A673 (cell line): Measurements from ENCODE around the gene CCL17. TPM values are rescaled to one million over a fixed set of nuclear protein-coding genes. Genes with fewer than 3 reads are reported as not detected.

Experiments used
- BruUV-seq: library from RNA; stranded (reverse); fragments of 400-500 nt; replicated peaks from 2 replicates; lab custom pipeline; 2021; lab: Mats Ljungman, UMichigan
- CTCF ChIA-PET: fragments of 300-600 bp; sonication (Branson Sonifier 250); formaldehyde crosslinking; loops from one replicate; lab custom pipeline; 2022; ENCODE audit warnings: antibody characterized with exemption; lab: Charles Lee
- POLR2A ChIA-PET: fragments of 300-600 bp; sonication (Branson Sonifier 250); formaldehyde crosslinking; loops from one replicate; lab custom pipeline; 2022; ENCODE audit warnings: antibody characterized with exemption; ENCODE audit not compliant: low non-redundant PET; lab: Charles Lee
- DNase-seq: peaks from one replicate; pipeline ENCODE4 v3.0.0-alpha.2; 2015; ENCODE audit warnings: low spot score
- H3K27ac ChIP-seq: fragments of 200-600 bp; sonication (generic); 2 replicates; pipeline ENCODE4 v1.5.1; 2016; ENCODE audit warnings: mixed run types, low read depth, mild to moderate bottlenecking, mixed read lengths, antibody characterized with exemption, low read length; ENCODE audit not compliant: poor library complexity, severe bottlenecking
- H3K27me3 ChIP-seq: fragments of 200-600 bp; sonication (generic); replicated peaks from 2 replicates; pipeline ENCODE4 v1.6.1; 2017; ENCODE audit warnings: mixed run types, low read depth, mild to moderate bottlenecking, mixed read lengths, antibody characterized with exemption, low read length; ENCODE audit not compliant: insufficient read depth, poor library complexity
- H3K36me3 ChIP-seq: fragments of 200-600 bp; sonication (generic); 2 replicates; pipeline ENCODE4 v1.6.1; 2016; ENCODE audit warnings: mixed run types, mild to moderate bottlenecking, mixed read lengths, antibody characterized with exemption, low read length; ENCODE audit not compliant: insufficient read depth, poor library complexity, severe bottlenecking
- H3K4me1 ChIP-seq: fragments of 200-600 bp; sonication (generic); 2 replicates; pipeline ENCODE4 v1.6.1; 2017; ENCODE audit warnings: mixed run types, mild to moderate bottlenecking, mixed read lengths, antibody characterized with exemption, low read length; ENCODE audit not compliant: insufficient read depth, poor library complexity, severe bottlenecking
- H3K4me3 ChIP-seq: fragments of 200-600 bp; sonication (generic); 2 replicates; pipeline ENCODE4 v1.5.1; 2016; ENCODE audit warnings: low read depth, mixed run types, mild to moderate bottlenecking, mixed read lengths, low read length; ENCODE audit not compliant: poor library complexity, severe bottlenecking
- H3K9me3 ChIP-seq: fragments of 200-600 bp; sonication (generic); 2 replicates; pipeline ENCODE4 v1.6.1; 2016; ENCODE audit warnings: mixed run types, low read depth, mild to moderate bottlenecking, mixed read lengths, antibody characterized with exemption, low read length; ENCODE audit not compliant: poor library complexity, severe bottlenecking
- CTCF ChIP-seq: fragments of 300-800, 200-600 bp; sonication (generic); conservative IDR thresholded peaks from 2 replicates; pipeline ENCODE4 v1.5.1; 2017; ENCODE audit warnings: low read depth, mild to moderate bottlenecking, antibody characterized with exemption, low read length, moderate library complexity, mixed read lengths
- EZH2 ChIP-seq: fragments of 200-600 bp; sonication (generic); IDR thresholded peaks from 2 replicates; pipeline ENCODE4 v1.6.1; 2017; ENCODE audit warnings: borderline replicate concordance, low read depth, mild to moderate bottlenecking, mixed read lengths, antibody characterized with exemption, low read length; ENCODE audit not compliant: poor library complexity, severe bottlenecking
- intact Hi-C: fragments of 100-400 bp; cut with micrococcal nuclease; formaldehyde crosslinking; loops from one replicate; pipeline ENCODE4 v1.10.0; 2022; ENCODE audit not compliant: unreplicated experiment
- total RNA-seq: library from RNA; stranded (reverse); gene quantifications from 2 replicates; pipeline ENCODE4 v1.2.3, GENCODE V29; 2021

Gene CCL17
- total RNA-seq, 1 experiment from 2014 or later, result not detected

DNA sequence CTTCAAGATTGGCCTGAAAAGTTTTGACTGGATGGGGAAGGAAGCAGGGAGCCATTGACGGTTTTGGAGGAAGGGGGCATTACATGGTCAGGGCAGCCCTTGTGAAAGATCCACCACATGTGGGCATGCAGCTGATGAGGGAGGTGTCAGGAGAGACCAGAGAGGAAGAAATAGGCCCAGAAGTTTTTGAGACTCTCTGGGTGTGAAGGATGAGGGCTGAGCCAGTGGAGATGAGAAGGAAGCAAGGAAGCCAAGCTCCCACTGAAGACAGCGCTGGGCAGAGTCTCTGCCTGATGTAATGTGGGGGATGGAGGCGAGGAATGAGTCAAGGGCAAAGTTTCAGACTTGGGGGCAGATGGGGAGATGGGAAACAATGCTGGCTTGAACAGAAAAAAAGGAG, 530 bp downstream of the CCL17 start:
- intact Hi-C loops, result no loop called here
- H3K36me3 ChIP-seq, result no peaks in the 10 kb centered on the region
- no peak overlapping the region for H3K27ac ChIP-seq
- POLR2A ChIA-PET, result no interaction called here
- no peak for TF ChIP-seq EZH2
- no peak for TF ChIP-seq CTCF
- DNase-seq, result no peak
- no TSS peak for BruUV-seq
- no peaks in the 10 kb centered on the region for H3K27me3 ChIP-seq
- CTCF ChIA-PET, result no interaction called here
- no peaks in the 10 kb centered on the region for H3K4me1 ChIP-seq
- H3K9me3 ChIP-seq, result no peaks in the 10 kb centered on the region
- no peak overlapping the region for H3K4me3 ChIP-seq

DNA sequence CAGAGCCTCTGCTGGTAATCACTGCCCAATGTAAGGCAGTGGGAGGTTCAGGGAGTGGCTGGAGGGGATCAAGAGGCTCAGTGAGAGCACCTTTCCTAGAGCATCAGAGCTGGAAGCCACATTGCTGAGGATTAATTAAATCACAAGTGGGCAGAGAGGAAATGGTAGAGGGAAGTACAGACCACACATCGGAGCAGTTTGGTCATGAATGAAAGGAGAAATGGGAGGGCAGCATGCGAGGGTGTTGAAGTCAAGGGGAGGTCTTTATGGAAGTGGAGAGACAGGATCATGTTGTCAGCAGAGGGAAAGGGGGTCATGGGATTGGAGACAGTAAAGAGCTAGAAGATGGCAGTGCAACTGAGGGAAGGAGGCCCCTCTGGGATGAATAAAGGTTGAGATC, 2.3 kb downstream of the CCL17 start:
- no peak overlapping the region for H3K27ac ChIP-seq
- H3K27me3 ChIP-seq, result no peaks in the 10 kb centered on the region
- no peak overlapping the region for H3K4me3 ChIP-seq
- intact Hi-C loops, result no loop called here
- POLR2A ChIA-PET, result no interaction called here
- TF ChIP-seq CTCF (no peak), EZH2 (no peak)
- BruUV-seq, result no TSS peak
- H3K4me1 ChIP-seq, result no peaks in the 10 kb centered on the region
- H3K36me3 ChIP-seq, result no peaks in the 10 kb centered on the region
- DNase-seq, result no peak
- no peaks in the 10 kb centered on the region for H3K9me3 ChIP-seq
- CTCF ChIA-PET, result no interaction called here

GRCh38 chr16:57407521-57408353, 3.2 kb downstream of the CCL17 start:
- ChIA-PET CTCF (no interaction called here), POLR2A (no interaction called here)
- Histone ChIP-seq H3K27me3 (no peaks in the 10 kb centered on the region), H3K27ac (no peak overlapping the region), H3K36me3 (no peaks in the 10 kb centered on the region), H3K4me1 (no peaks in the 10 kb centered on the region), H3K4me3 (no peak overlapping the region), H3K9me3 (no peaks in the 10 kb centered on the region)
- DNase-seq, result no peak
- no peak for TF ChIP-seq EZH2
- TF ChIP-seq CTCF, result no peak
- BruUV-seq, result no TSS peak
- intact Hi-C loops, result no loop called here
